ENCODE results near the gene FAM131C.

GRCh38 chr1:16095447-16095846 is 22.0 kb upstream of the FAM131C start:
- TF ChIP-seq POLR2A (IDR thresholded peaks at IDR 0.05; ENCODE audit: low read depth, low read length) (no peak), POLR2AphosphoS5 (IDR thresholded peaks at IDR 0.05; ENCODE audit: low read depth, low read length) (no peak)
